Thymus (tissue), 11 donors: Measurements from ENCODE around the gene SIT1. TPM values are rescaled to one million over a fixed set of nuclear protein-coding genes. Genes with fewer than 3 reads are reported as not detected.
A peak's percentile ranks its signal among the peaks of the same experiment; 100 is the strongest.

ENCODE experiments used
- DNase-seq, 9 donors: peaks; one replicate each; pipeline ENCODE4 v3.0.0-alpha.2; 2013; ENCODE audit warnings: low spot score in 9 of 9, low read depth in 6 of 9, missing footprints in 1 of 9
- H3K27ac ChIP-seq, 2 donors: one replicate each; pipeline ENCODE4 v1.5.1; 2013; ENCODE audit warnings: control low read depth in 1 of 2, low read depth in 1 of 2, low read length in 1 of 2, mild to moderate bottlenecking in 1 of 2, moderate library complexity in 1 of 2
- H3K27me3 ChIP-seq, 2 donors: one replicate each; pipeline ENCODE4 v1.5.1; 2013; ENCODE audit warnings: low read length in 1 of 2; ENCODE audit not compliant: control insufficient read depth in 2 of 2, insufficient read depth in 1 of 2
- H3K36me3 ChIP-seq, 2 donors: one replicate each; pipeline ENCODE4 v1.5.1; 2013; ENCODE audit warnings: low read length in 1 of 2, mild to moderate bottlenecking in 1 of 2, moderate library complexity in 1 of 2; ENCODE audit not compliant: control insufficient read depth in 2 of 2, insufficient read depth in 2 of 2
- H3K4me1 ChIP-seq, 2 donors: one replicate each; pipeline ENCODE4 v1.5.1; 2013; ENCODE audit warnings: low read length in 2 of 2; ENCODE audit not compliant: control insufficient read depth in 2 of 2, insufficient read depth in 2 of 2
- H3K4me3 ChIP-seq, 2 donors: one replicate each; pipeline ENCODE4 v1.5.1; 2013; ENCODE audit warnings: low read length in 2 of 2, control low read depth in 1 of 2, mild to moderate bottlenecking in 1 of 2
- H3K9me3 ChIP-seq, 2 donors: one replicate each; pipeline ENCODE4 v1.5.1; 2013; ENCODE audit warnings: low read length in 1 of 2, mild to moderate bottlenecking in 1 of 2; ENCODE audit not compliant: control insufficient read depth in 2 of 2, insufficient read depth in 1 of 2
- WGBS: extraction: QIAGEN DNeasy Blood & Tissue Kit; methylation state at CpG from one replicate; pipeline ENCODE4 v1.1.7; 2013; 5-methylcytosine and 5-hydroxymethylcytosine counted together
- polyA plus RNA-seq: library from polyadenylated mRNA; stranded (reverse); fragments of 200-250 nt; gene quantifications from one replicate; pipeline ENCODE4 v1.2.3, GENCODE V29; 2013
- total RNA-seq: library from RNA; stranded (reverse); fragments of 120-200 nt; gene quantifications from one replicate; pipeline ENCODE4 v1.2.4, GENCODE V29; 2013
- donor health status: healthy.

The SIT1 gene
- total and polyA plus RNA-seq, 2 donors, result 42.2 to 174 TPM

DNA sequence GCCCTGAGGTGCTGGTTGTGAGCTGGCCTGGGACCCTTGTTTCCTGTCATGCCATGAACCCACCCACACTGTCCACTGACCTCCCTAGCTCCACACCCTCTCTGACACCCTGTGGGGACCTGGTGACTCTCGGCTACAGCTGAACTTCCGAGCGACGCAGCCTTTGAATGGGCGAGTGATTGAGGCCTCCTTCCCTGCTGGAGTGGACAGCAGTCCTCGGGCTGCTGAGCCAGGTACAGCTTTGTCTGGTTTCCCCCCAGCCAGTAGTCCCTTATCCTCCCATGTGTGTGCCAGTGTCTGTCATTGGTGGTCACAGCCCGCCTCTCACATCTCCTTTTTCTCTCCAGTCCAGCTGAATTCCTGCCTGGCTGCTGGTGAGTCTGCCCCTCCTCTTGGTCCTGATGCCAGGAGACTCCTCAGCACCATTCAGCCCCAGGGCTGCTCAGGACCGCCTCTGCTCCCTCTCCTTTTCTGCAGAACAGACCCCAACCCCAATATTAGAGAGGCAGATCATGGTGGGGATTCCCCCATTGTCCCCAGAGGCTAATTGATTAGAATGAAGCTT, 29.1 kb upstream of the SIT1 start:
- H3K4me1 ChIP-seq, result peaks cover 0 to 16% of the 10 kb centered on the region in 2 donors
- H3K27me3 ChIP-seq, result peaks cover 0 to 10% of the 10 kb centered on the region in 2 donors
- no peaks in the 10 kb centered on the region for H3K9me3 ChIP-seq
- no peak overlapping the region for H3K27ac ChIP-seq
- H3K36me3 ChIP-seq, result peaks cover 0 to 1% of the 10 kb centered on the region in 2 donors
- H3K4me3 ChIP-seq, result no peak overlapping the region
- no peak for DNase-seq
- WGBS, result 96% methylated on average over 8 of the region's 8 CpGs

DNA sequence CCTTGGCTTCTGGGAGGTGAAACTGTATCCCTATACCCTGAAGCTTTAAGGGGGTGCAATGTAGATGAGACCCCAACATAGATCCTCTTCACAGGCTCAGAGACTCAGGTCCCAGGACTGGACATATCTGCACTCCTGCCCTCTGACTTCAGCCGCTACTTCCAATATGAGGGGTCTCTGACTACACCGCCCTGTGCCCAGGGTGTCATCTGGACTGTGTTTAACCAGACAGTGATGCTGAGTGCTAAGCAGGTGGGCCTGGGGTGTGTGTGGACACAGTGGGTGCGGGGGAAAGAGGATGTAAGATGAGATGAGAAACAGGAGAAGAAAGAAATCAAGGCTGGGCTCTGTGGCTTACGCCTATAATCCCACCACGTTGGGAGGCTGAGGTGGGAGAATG, 28.4 kb upstream of the SIT1 start:
- no peaks in the 10 kb centered on the region for H3K9me3 ChIP-seq
- H3K4me1 ChIP-seq, result peaks cover 0 to 18% of the 10 kb centered on the region in 2 donors
- DNase-seq, result no peak
- WGBS, result 96% methylated on average over 5 of the region's 5 CpGs
- H3K36me3 ChIP-seq, result no peaks in the 10 kb centered on the region
- H3K27me3 ChIP-seq, result peaks cover 0 to 10% of the 10 kb centered on the region in 2 donors
- no peak overlapping the region for H3K4me3 ChIP-seq
- H3K27ac ChIP-seq, result no peak overlapping the region

DNA sequence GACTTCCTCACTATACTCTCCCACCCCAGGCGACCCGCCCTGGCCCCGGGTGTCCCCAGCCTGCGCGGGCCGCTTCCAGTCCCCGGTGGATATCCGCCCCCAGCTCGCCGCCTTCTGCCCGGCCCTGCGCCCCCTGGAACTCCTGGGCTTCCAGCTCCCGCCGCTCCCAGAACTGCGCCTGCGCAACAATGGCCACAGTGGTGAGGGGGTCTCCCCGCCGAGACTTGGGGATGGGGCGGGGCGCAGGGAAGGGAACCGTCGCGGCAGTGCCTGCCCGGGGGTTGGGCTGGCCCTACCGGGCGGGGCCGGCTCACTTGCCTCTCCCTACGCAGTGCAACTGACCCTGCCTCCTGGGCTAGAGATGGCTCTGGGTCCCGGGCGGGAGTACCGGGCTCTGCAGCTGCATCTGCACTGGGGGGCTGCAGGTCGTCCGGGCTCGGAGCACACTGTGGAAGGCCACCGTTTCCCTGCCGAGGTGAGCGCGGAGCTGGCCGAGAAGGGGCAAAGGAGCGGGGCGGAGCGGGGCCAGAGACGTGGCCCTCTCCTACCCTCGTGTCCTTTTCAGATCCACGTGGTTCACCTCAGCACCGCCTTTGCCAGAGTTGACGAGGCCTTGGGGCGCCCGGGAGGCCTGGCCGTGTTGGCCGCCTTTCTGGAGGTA, 25.1 kb upstream of the SIT1 start:
- H3K27me3 ChIP-seq, result peaks cover 0 to 15% of the 10 kb centered on the region in 2 donors
- WGBS, result 17% methylated on average over 51 of the region's 51 CpGs
- peak overlapping the region; percentile 48 to 56 for H3K4me3 ChIP-seq
- peak in 2 of 9 donors; percentile 39 to 54 for DNase-seq
- H3K27ac ChIP-seq, result no peak overlapping the region
- peaks cover 0 to 24% of the 10 kb centered on the region in 2 donors for H3K4me1 ChIP-seq
- H3K36me3 ChIP-seq, result no peaks in the 10 kb centered on the region
- no peaks in the 10 kb centered on the region for H3K9me3 ChIP-seq

GRCh38 chr9:35675204-35675603, 24.5 kb upstream of the SIT1 start:
- no peaks in the 10 kb centered on the region for H3K9me3 ChIP-seq
- DNase-seq, result peak in 2 of 9 donors; percentile 40 to 64
- H3K4me1 ChIP-seq, result peaks cover 0 to 24% of the 10 kb centered on the region in 2 donors
- H3K27ac ChIP-seq, result peak overlapping the region in 1 of 2 donors; percentile 5
- WGBS, result 53% methylated on average over 13 of the region's 13 CpGs
- H3K36me3 ChIP-seq, result no peaks in the 10 kb centered on the region
- peaks cover 0 to 15% of the 10 kb centered on the region in 2 donors for H3K27me3 ChIP-seq
- H3K4me3 ChIP-seq, result peak overlapping the region; percentile 48 to 56

GRCh38 chr9:35674025-35674361, 23.3 kb upstream of the SIT1 start:
- H3K27me3 ChIP-seq, result peaks cover 0 to 15% of the 10 kb centered on the region in 2 donors
- H3K27ac ChIP-seq, result no peak overlapping the region
- DNase-seq, result no peak
- no peaks in the 10 kb centered on the region for H3K9me3 ChIP-seq
- H3K4me1 ChIP-seq, result peaks cover 0 to 24% of the 10 kb centered on the region in 2 donors
- no peaks in the 10 kb centered on the region for H3K36me3 ChIP-seq
- no peak overlapping the region for H3K4me3 ChIP-seq
- 96% methylated on average over 3 of the region's 3 CpGs for WGBS

DNA sequence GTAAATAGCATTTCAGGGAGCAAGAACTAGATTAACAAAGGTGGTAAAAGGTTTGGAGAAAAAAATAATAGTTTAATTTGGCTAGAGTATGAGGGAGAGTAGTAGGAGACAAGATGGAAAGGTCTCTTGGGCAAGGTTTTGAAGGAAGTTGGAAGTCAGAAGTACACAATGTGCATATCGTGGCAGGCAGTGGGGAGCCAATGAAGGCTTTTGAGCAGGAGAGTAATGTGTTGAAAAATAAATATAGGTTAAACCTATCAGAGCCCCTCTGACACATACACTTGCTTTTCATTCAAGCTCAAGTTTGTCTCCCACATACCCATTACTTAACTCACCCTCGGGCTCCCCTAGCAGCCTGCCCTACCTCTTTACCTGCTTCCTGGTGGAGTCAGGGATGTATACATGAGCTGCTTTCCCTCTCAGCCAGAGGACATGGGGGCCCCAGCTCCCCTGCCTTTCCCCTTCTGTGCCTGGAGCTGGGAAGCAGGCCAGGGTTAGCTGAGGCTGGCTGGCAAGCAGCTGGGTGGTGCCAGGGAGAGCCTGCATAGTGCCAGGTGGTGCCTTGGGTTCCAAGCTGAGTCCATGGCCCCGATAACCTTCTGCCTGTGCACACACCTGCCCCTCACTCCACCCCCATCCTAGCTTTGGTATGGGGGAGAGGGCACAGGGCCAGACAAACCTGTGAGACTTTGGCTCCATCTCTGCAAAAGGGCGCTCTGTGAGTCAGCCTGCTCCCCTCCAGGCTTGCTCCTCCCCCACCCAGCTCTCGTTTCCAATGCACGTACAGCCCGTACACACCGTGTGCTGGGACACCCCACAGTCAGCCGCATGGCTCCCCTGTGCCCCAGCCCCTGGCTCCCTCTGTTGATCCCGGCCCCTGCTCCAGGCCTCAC, 22.6 kb upstream of the SIT1 start, which contains the start of gene CA9:
TSS of gene CA9 (plus strand) at position 797 of the 893 bp plus-strand sequence. CDS start at position 829, 32 bp downstream.
- Histone ChIP-seq H3K9me3 (no peaks in the 10 kb centered on the region), H3K36me3 (no peaks in the 10 kb centered on the region), H3K4me3 (no peak within 1 kb of the TSS), H3K27me3 (peaks cover 0 to 15% of the 10 kb centered on the region in 2 donors), H3K27ac (no peak within 1 kb of the TSS), H3K4me1 (peaks cover 0 to 24% of the 10 kb centered on the region in 2 donors)
- WGBS, result 95% methylated on average over 10 of the region's 10 CpGs
- no peak for DNase-seq

DNA sequence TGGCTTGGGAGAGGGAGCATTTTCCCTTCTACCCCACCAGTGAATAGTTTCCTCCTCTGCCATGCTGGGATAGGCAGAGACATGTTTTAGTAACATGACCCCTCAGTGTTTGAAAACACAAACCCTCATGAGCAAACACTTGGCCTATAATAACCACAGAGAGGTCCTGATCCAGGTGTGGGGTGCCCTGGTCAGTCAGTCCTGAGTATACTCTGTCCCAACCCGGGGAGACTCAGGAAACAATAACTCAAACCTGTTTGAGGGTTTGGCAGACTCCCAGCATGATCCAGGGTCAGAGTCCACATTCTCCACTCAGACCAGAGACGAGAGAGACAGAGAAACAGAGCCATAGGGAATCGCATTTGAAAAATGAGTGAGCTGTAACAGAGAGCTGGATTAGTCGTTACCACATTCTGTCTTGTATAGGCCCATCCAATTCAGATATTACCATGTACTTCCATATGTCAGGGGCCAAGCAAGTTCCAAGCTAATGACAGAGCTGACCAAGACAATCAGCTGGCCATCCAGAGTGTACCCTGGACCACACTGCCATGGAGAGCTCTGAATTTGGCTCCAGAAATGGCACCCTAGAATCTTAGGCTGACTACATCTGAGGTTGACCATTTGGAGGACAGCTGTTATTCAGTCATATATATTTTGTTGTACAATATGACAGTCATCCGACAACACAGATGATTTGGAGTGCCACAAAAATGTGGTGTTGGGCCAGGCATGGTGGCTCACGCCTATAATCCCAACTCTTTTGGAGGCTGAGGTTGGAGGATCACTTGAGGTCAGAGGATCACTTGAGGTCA, 18.8 kb upstream of the SIT1 start:
- no peak overlapping the region for H3K27ac ChIP-seq
- DNase-seq, result no peak
- WGBS, result 88% methylated on average over 6 of the region's 6 CpGs
- no peaks in the 10 kb centered on the region for H3K36me3 ChIP-seq
- peaks cover 0 to 4% of the 10 kb centered on the region in 2 donors for H3K9me3 ChIP-seq
- H3K4me3 ChIP-seq, result no peak overlapping the region
- peaks cover 0 to 4% of the 10 kb centered on the region in 2 donors for H3K27me3 ChIP-seq
- peaks cover 15 to 28% of the 10 kb centered on the region in 2 donors for H3K4me1 ChIP-seq

- DNase-seq, result no peak
- Histone ChIP-seq H3K27me3 (no peaks in the 10 kb centered on the region), H3K4me1 (peaks cover 18 to 38% of the 10 kb centered on the region in 2 donors), H3K36me3 (peaks cover 0 to 3% of the 10 kb centered on the region in 2 donors), H3K27ac (no peak overlapping the region), H3K4me3 (no peak overlapping the region), H3K9me3 (peaks cover 0 to 4% of the 10 kb centered on the region in 2 donors)
- over 99% methylated on average over 3 of the region's 3 CpGs for WGBS
Measured at GRCh38 chr9:35667939-35668338, 17.2 kb upstream of the SIT1 start.
